Neural progenitor cell (in vitro differentiated cells): ENCODE results near the gene OTUD5.

Experiments
- CTCF ChIP-seq: fragments of 200-600 bp; sonication (generic); IDR thresholded peaks from 2 replicates; pipeline ENCODE4 v1.5.1; 2017; ENCODE audit warnings: antibody characterized with exemption, mild to moderate bottlenecking
- EZH2 ChIP-seq: fragments of 200-600 bp; sonication (generic); IDR thresholded peaks from 2 replicates; pipeline ENCODE4 v1.6.1; 2017; ENCODE audit warnings: antibody characterized with exemption, mild to moderate bottlenecking, moderate library complexity

- no peak for TF ChIP-seq CTCF
- TF ChIP-seq EZH2: no peak
These were observed 58.4 kb downstream of the OTUD5 start for GRCh38 chrX:48899078-48899410.
